Measurements from ENCODE around the gene C2.

DNA sequence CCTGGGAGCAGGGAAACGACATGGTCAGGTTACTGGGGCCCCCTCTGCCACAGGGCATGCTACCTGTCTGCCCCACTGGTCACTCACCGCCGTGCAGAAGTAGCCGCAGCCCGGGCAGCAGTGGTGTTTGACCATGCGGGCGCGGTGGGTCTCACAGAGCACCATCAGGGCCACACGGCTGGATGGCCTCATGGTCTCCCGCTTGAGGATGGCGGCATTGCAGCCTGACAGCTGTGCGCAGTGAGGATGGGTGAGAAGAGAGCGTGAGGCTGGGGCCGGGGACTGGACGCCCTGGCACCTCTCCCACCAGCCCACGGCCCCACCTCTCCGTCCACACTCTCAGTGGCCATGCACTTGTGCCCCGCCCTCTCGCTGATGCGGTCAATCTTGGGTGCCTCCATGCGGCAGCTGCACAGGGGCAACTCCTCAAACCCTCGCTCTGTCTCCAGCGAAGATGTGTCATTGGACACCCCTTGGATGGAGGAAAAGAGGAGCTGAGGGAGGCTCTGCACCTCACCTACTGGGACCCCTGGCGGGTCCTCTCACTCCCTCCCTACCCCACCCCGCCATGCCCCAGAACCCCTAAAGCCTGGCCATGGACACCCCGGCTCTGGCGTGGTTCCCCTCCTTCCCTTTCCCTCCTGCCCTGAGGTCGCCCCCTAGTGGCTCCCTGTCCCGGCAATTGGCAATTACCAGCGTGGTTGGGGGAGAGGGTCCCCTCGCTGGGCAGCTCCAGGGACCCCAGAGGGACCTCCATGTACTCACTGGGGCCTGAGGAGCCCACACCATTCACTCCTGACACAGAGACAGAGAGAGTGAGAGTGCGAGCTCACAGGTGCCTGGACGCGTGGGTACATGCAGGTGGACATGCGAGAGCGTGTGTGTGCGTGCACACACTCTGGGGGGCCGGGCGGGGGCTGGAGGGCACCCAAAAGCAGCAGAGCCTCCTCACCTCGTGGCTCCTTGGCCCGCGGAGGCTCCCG lies 39.0 kb upstream of the C2 start:
- TF ChIP-seq CTCF (IDR thresholded peaks at IDR 0.05): peak; percentile 17 to 68 (median 54)
- no peak for TF ChIP-seq POLR2A (IDR thresholded peaks at IDR 0.05)

Measured in adrenal gland (tissue), 5 donors.